H1 (cell line): ENCODE measurements around the gene RAP1A.

Experiments used
- BCL11A ChIP-seq, 2 experiments: IDR thresholded peaks; one replicate each; pipeline ENCODE4 v1.6.1; 2011; ENCODE audit warnings: low read depth in 2 of 2, low read length in 2 of 2, mild to moderate bottlenecking in 2 of 2
- CREB1 ChIP-seq: IDR thresholded peaks from 2 replicates; pipeline ENCODE4 v1.6.1; 2012; ENCODE audit warnings: inconsistent platforms
- KDM4A ChIP-seq: IDR thresholded peaks from one replicate; pipeline ENCODE4 v1.7.1; 2012; ENCODE audit warnings: low read depth, mild to moderate bottlenecking, moderate library complexity, low read length, inconsistent platforms; ENCODE audit not compliant: severe bottlenecking
- KDM5A ChIP-seq: fragments of 200-600 bp; IDR thresholded peaks from 2 replicates; pipeline ENCODE4 v1.7.1; 2012; ENCODE audit warnings: mild to moderate bottlenecking, low read length, inconsistent platforms, mixed read lengths
- MAX ChIP-seq: IDR thresholded peaks from 2 replicates; pipeline ENCODE4 v1.6.1; 2012; ENCODE audit warnings: inconsistent platforms
- POLR2A ChIP-seq, 2 experiments: IDR thresholded peaks; 1 replicate in 1 of 2; 2 replicates in 1 of 2; pipeline ENCODE4 v1.6.1; 2011; ENCODE audit warnings: low read depth in 2 of 2, low read length in 2 of 2, mild to moderate bottlenecking in 2 of 2; ENCODE audit errors: control extremely low read depth in 1 of 2
- POLR2AphosphoS5 ChIP-seq: IDR thresholded peaks from 2 replicates; pipeline ENCODE4 v1.6.1; 2011; ENCODE audit warnings: low read depth, low read length
- RFX5 ChIP-seq: IDR thresholded peaks from 2 replicates; pipeline ENCODE4 v1.6.1; 2011; ENCODE audit warnings: low read depth, low read length, improper control_type of control experiment, borderline replicate concordance
- SIN3A ChIP-seq, 2 experiments: IDR thresholded peaks in 1 of 2; conservative IDR thresholded peaks in 1 of 2; 2 replicates each; pipeline ENCODE4 v1.6.1; 2011 to 2012; ENCODE audit warnings: low read length in 2 of 2, improper control_type of control experiment in 1 of 2, low read depth in 1 of 2, mild to moderate bottlenecking in 1 of 2
- SUZ12 ChIP-seq: fragments of 200-600 bp; sonication (generic); IDR thresholded peaks from 2 replicates; pipeline ENCODE4 v1.6.1; 2012; ENCODE audit warnings: mild to moderate bottlenecking, inconsistent platforms, low read length, moderate library complexity, mixed read lengths
- TEAD4 ChIP-seq: IDR thresholded peaks from 2 replicates; pipeline ENCODE4 v1.6.1; 2012; ENCODE audit warnings: low read depth, low read length, inconsistent platforms, mixed read lengths
- TF ChIP-seq, protein P1 (sequence below), 3 experiments: IDR thresholded peaks; 1 replicate in 2 of 3; 2 replicates in 1 of 3; pipeline versions ENCODE4 v1.5.1 to v1.6.1; 2011; ENCODE audit warnings: low read length in 3 of 3, mild to moderate bottlenecking in 3 of 3, inconsistent platforms in 2 of 3, low read depth in 1 of 3, moderate library complexity in 1 of 3; ENCODE audit not compliant: insufficient read depth in 1 of 3; ENCODE audit errors: control extremely low read depth in 1 of 3
- TF ChIP-seq, protein P2 (sequence below): IDR thresholded peaks from 2 replicates; pipeline ENCODE4 v1.6.1; 2011; ENCODE audit warnings: low read depth, mild to moderate bottlenecking, low read length; ENCODE audit not compliant: insufficient read depth

DNA sequence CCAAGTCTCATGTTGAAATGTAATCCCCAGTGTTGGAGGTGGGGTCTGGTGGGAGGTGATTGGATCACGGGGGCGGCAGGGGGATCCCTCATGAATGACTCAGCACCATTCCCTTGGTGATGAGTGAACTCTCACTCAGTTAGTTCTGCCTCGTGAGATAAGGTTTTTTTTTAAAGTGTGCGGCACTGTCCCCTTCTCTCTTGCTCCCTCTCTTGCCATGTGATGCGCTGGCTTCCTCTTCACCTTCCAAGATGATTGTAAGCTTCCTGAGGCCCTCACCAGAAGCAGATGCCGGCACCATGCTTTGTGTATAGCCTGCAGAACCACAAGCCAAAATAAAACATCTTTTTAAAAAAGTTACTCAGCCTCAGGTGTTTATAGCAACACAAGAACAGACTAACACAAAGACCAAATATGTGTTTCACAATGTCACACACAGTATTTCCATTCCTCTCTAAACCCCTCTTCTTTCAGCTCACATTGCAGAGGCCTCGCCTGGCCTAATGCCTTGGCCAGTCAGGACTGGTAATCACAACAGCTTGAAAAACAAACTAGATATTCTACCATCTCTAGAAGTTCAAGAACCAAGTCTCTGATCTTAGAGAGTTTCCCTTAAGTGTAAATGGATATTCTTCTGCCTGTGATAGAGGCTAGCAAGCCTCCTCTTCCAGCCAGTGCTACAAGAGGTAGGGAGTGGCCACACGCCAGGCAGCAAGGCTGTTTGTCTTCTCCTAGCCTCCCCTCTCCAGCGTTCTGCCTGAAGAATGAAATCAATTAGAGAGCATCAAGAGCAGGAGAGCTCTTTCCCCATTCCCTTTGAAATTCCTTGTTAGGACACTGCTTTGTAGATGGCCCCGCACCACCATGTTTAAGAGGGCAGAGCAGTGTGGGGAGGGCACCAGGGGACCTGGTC, 19.6 kb upstream of the RAP1A start:
- TF ChIP-seq, protein P1, sequence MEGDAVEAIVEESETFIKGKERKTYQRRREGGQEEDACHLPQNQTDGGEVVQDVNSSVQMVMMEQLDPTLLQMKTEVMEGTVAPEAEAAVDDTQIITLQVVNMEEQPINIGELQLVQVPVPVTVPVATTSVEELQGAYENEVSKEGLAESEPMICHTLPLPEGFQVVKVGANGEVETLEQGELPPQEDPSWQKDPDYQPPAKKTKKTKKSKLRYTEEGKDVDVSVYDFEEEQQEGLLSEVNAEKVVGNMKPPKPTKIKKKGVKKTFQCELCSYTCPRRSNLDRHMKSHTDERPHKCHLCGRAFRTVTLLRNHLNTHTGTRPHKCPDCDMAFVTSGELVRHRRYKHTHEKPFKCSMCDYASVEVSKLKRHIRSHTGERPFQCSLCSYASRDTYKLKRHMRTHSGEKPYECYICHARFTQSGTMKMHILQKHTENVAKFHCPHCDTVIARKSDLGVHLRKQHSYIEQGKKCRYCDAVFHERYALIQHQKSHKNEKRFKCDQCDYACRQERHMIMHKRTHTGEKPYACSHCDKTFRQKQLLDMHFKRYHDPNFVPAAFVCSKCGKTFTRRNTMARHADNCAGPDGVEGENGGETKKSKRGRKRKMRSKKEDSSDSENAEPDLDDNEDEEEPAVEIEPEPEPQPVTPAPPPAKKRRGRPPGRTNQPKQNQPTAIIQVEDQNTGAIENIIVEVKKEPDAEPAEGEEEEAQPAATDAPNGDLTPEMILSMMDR (IDR thresholded peaks at IDR 0.05; ENCODE audit: control extremely low read depth in 1 of 3, insufficient read depth in 1 of 3, low read depth in 1 of 3, low read length in 3 of 3): no peak
- TF ChIP-seq SUZ12 (no peak), CREB1 (no peak), BCL11A (IDR thresholded peaks at IDR 0.05; ENCODE audit: low read depth in 2 of 2, low read length in 2 of 2) (no peak), KDM4A (no peak), MAX (no peak), RFX5 (no peak), SIN3A (conservative IDR thresholded peaks at IDR 0.05 in 1 of 2, IDR thresholded peaks at IDR 0.05 in 1 of 2; ENCODE audit: low read depth in 1 of 2, low read length in 2 of 2) (no peak), KDM5A (no peak), POLR2A (IDR thresholded peaks at IDR 0.05; ENCODE audit: control extremely low read depth in 1 of 2, low read depth in 2 of 2, low read length in 2 of 2) (no peak), POLR2AphosphoS5 (no peak), TEAD4 (no peak)
- TF ChIP-seq, protein P2, sequence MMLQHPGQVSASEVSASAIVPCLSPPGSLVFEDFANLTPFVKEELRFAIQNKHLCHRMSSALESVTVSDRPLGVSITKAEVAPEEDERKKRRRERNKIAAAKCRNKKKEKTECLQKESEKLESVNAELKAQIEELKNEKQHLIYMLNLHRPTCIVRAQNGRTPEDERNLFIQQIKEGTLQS: no peak
